SK-N-SH (cell line): ENCODE results near the gene CDK3. TPM values are rescaled to one million over a fixed set of nuclear protein-coding genes. Genes with fewer than 3 reads are reported as not detected.

Source experiments
- CTCF ChIA-PET: fragments of 300-600, 350-600 bp; formaldehyde crosslinking; extraction: SDS; loops from one replicate; lab custom pipeline; 2021; lab: Yijun Ruan, JAX
- POLR2A ChIA-PET: fragments of 350-600 bp; sonication (Branson Sonifier 250); formaldehyde crosslinking; extraction: SDS; loops from one replicate; lab custom pipeline; 2020; ENCODE audit warnings: antibody characterized with exemption, inconsistent platforms; lab: Yijun Ruan, JAX
- DNase-seq: peaks from one replicate; pipeline ENCODE4 v3.0.0; 2012
- H2AFZ ChIP-seq: fragments of 200-600 bp; sonication (generic); 2 replicates; pipeline ENCODE4 v1.8.1; 2016; ENCODE audit warnings: antibody characterized with exemption, mild to moderate bottlenecking, low read depth
- H3F3A ChIP-seq: fragments of 200-600 bp; sonication (generic); replicated peaks from 2 replicates; pipeline ENCODE3; 2016; ENCODE audit warnings: antibody characterized with exemption, mild to moderate bottlenecking; ENCODE audit not compliant: insufficient read depth
- H3K27ac ChIP-seq, 2 experiments: fragments of 200-500 bp in 1 of 2; fragments of 200-600 bp in 1 of 2; sonication (Bioruptor generic) in 1 of 2; sonication (generic), shearing (Covaris generic) in 1 of 2; 2 replicates each; pipeline versions ENCODE4 v1.5.1 to v1.6.1; 2014 to 2016; ENCODE audit warnings: low read depth in 2 of 2, inconsistent platforms in 1 of 2, low read length in 1 of 2, mild to moderate bottlenecking in 1 of 2, mixed read lengths in 1 of 2
- H3K27me3 ChIP-seq: fragments of 200-600 bp; sonication (generic), shearing (Covaris generic); 2 replicates; pipeline ENCODE4 v1.6.1; 2016; ENCODE audit warnings: mixed run types; ENCODE audit not compliant: insufficient read depth
- H3K36me3 ChIP-seq, 2 experiments: fragments of 200-500 bp in 1 of 2; fragments of 200-600 bp in 1 of 2; sonication (Bioruptor generic) in 1 of 2; sonication (generic) in 1 of 2; replicated peaks in 1 of 2; 2 replicates each; pipeline versions ENCODE3 to v1.5.1; 2014 to 2016; ENCODE audit warnings: low read length in 1 of 2, mild to moderate bottlenecking in 1 of 2; ENCODE audit not compliant: insufficient read depth in 2 of 2, control insufficient read depth in 1 of 2
- H3K4me1 ChIP-seq, 2 experiments: fragments of 200-500 bp in 1 of 2; fragments of 200-600 bp in 1 of 2; sonication (Bioruptor generic) in 1 of 2; sonication (generic), shearing (Covaris generic) in 1 of 2; 2 replicates each; pipeline versions ENCODE4 v1.5.1 to v1.6.1; 2014 to 2016; ENCODE audit warnings: low read depth in 1 of 2, low read length in 1 of 2, mixed run types in 1 of 2; ENCODE audit not compliant: insufficient read depth in 2 of 2, control insufficient read depth in 1 of 2
- H3K4me2 ChIP-seq: fragments of 200-600 bp; sonication (generic), shearing (Covaris generic); 2 replicates; pipeline ENCODE4 v1.6.1; 2017; ENCODE audit warnings: mixed run types
- H3K4me3 ChIP-seq, 2 experiments: fragments of 200-500 bp in 1 of 2; fragments of 200-600 bp in 1 of 2; sonication (Bioruptor generic) in 1 of 2; sonication (generic), shearing (Covaris generic) in 1 of 2; 2 replicates each; pipeline versions ENCODE4 v1.5.1 to v1.8.1; 2014 to 2016; ENCODE audit warnings: low read depth in 2 of 2, inconsistent platforms in 1 of 2, low read length in 1 of 2, mild to moderate bottlenecking in 1 of 2, mixed read lengths in 1 of 2, moderate library complexity in 1 of 2
- H3K79me2 ChIP-seq: fragments of 200-600 bp; sonication (generic); 2 replicates; pipeline ENCODE4 v1.8.1; 2017; ENCODE audit warnings: mild to moderate bottlenecking; ENCODE audit not compliant: insufficient read depth
- H3K9ac ChIP-seq: fragments of 200-600 bp; sonication (generic); 2 replicates; pipeline ENCODE4 v1.6.1; 2017; ENCODE audit warnings: mixed run types
- H3K9me2 ChIP-seq: fragments of 200-600 bp; sonication (generic); 2 replicates; pipeline ENCODE4 v1.6.1; 2017; ENCODE audit warnings: mixed run types
- H3K9me3 ChIP-seq: fragments of 200-600 bp; sonication (generic); 2 replicates; pipeline ENCODE4 v1.6.1; 2017; ENCODE audit warnings: mixed run types, mild to moderate bottlenecking, moderate library complexity
- H4K20me1 ChIP-seq: fragments of 200-600 bp; sonication (generic); 2 replicates; pipeline ENCODE4 v1.6.1; 2017; ENCODE audit warnings: mild to moderate bottlenecking, mixed run types; ENCODE audit not compliant: insufficient read depth
- CHD2 ChIP-seq: fragments of 150-350 bp; IDR thresholded peaks from 2 replicates; pipeline ENCODE4 v1.6.1; 2018; ENCODE audit warnings: low read length; ENCODE audit not compliant: partially characterized antibody
- CTCF ChIP-seq: fragments of 200-600 bp; sonication (generic); IDR thresholded peaks from 2 replicates; pipeline ENCODE4 v1.6.1; 2017; ENCODE audit warnings: antibody characterized with exemption, mild to moderate bottlenecking, moderate library complexity
- FOXJ3 ChIP-seq: sonication (generic); formaldehyde crosslinking; IDR thresholded peaks from 2 replicates; pipeline ENCODE4 v1.5.1; 2020; ENCODE audit warnings: mild to moderate bottlenecking, missing genetic modification reagents
- GATA2 ChIP-seq: sonication (generic); formaldehyde crosslinking; IDR thresholded peaks from 2 replicates; pipeline ENCODE4 v1.5.0; 2020; ENCODE audit warnings: mild to moderate bottlenecking, missing genetic modification reagents
- IRF3 ChIP-seq: fragments of 150-350 bp; IDR thresholded peaks from 2 replicates; pipeline ENCODE4 v1.6.1; 2016; ENCODE audit warnings: mild to moderate bottlenecking, low read depth, low read length
- JUND ChIP-seq: IDR thresholded peaks from 2 replicates; pipeline ENCODE4 v1.4.0; 2012
- MEF2A ChIP-seq: IDR thresholded peaks from 2 replicates; pipeline ENCODE4 v1.4.0; 2012; ENCODE audit warnings: low read depth, borderline replicate concordance
- NRF1 ChIP-seq: IDR thresholded peaks from 2 replicates; pipeline ENCODE4 v1.6.1; 2012; ENCODE audit warnings: low read depth, mild to moderate bottlenecking, low read length
- POLR2AphosphoS5 ChIP-seq: IDR thresholded peaks from 2 replicates; pipeline ENCODE4 v1.6.1; 2012; ENCODE audit warnings: low read depth, low read length
- RXRA ChIP-seq: IDR thresholded peaks from 2 replicates; pipeline ENCODE4 v1.4.0; 2012; ENCODE audit warnings: low read depth, mild to moderate bottlenecking, borderline replicate concordance
- SMC3 ChIP-seq: IDR thresholded peaks from 2 replicates; pipeline ENCODE4 v1.6.1; 2012; ENCODE audit warnings: low read depth, low read length, improper control_type of control experiment
- TAF1 ChIP-seq: IDR thresholded peaks from 2 replicates; pipeline ENCODE4 v1.6.1; 2012; ENCODE audit warnings: low read depth, mild to moderate bottlenecking, low read length, moderate library complexity, borderline replicate concordance
- TEAD4 ChIP-seq: IDR thresholded peaks from 2 replicates; pipeline ENCODE4 v1.4.0; 2012; ENCODE audit warnings: mild to moderate bottlenecking, borderline replicate concordance; ENCODE audit not compliant: insufficient read depth
- USF2 ChIP-seq: fragments of 150-350 bp; IDR thresholded peaks from 2 replicates; pipeline ENCODE4 v1.6.1; 2017; ENCODE audit warnings: antibody characterized with exemption, low read length, low read depth, borderline replicate concordance
- YY1 ChIP-seq: IDR thresholded peaks from 2 replicates; pipeline ENCODE4 v1.4.0; 2012; ENCODE audit warnings: low read depth, mild to moderate bottlenecking
- WGBS: methylation state at CpG from one replicate; pipeline ENCODE4 v1.1.6; 2017; ENCODE audit warnings: low lambda C conversion rate; 5-methylcytosine and 5-hydroxymethylcytosine counted together
- polyA plus RNA-seq, 3 experiments: library from polyadenylated mRNA; depleted of rRNA; stranded (reverse); fragments of >200 nt; gene quantifications; 2 replicates each; pipeline ENCODE4 v1.2.3, GENCODE V29; 2012
- TF ChIP-seq, protein P1 (sequence below): IDR thresholded peaks from 2 replicates; pipeline ENCODE4 v1.6.1; 2012; ENCODE audit warnings: mild to moderate bottlenecking, low read depth, low read length, moderate library complexity
- TF ChIP-seq, protein P2 (sequence below): IDR thresholded peaks from 2 replicates; pipeline ENCODE4 v1.4.0; 2012; ENCODE audit warnings: low read depth, borderline replicate concordance
- TF ChIP-seq, protein P3 (sequence below): IDR thresholded peaks from 2 replicates; pipeline ENCODE4 v1.4.0; 2012; ENCODE audit warnings: low read depth, borderline replicate concordance

Gene CDK3
- polyA plus RNA-seq, 1 of the 3 experiments (the other 2 are of a cell fraction) = 14.6 TPM

DNA sequence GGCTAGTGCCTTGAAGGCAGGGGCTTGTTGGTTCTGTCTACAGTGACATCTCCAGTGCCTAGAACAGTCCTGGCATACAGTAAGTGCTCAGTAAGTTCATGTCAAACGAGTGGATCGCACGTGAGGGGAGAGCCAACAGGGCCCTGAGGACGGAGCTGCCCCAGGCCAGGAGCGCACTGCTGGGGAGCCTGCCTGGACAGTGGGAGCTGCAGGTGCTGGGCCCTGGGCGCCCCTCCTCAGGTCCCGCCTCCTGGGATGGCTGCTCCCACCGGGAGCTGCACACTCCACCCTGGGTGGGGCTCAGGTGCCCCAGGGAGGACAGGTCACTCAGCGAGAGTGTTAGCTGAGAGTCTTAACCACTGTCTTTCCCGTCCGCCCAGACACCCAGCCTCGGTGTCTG, 24.6 kb downstream of the CDK3 start:
- no peak for TF ChIP-seq GATA2
- no peak for TF ChIP-seq IRF3
- no peak for TF ChIP-seq TAF1
- no peak for TF ChIP-seq JUND
- TF ChIP-seq CHD2 = no peak
- no peak for TF ChIP-seq POLR2AphosphoS5
- no peak for TF ChIP-seq YY1
- no peak for TF ChIP-seq USF2
- TF ChIP-seq, protein P1, sequence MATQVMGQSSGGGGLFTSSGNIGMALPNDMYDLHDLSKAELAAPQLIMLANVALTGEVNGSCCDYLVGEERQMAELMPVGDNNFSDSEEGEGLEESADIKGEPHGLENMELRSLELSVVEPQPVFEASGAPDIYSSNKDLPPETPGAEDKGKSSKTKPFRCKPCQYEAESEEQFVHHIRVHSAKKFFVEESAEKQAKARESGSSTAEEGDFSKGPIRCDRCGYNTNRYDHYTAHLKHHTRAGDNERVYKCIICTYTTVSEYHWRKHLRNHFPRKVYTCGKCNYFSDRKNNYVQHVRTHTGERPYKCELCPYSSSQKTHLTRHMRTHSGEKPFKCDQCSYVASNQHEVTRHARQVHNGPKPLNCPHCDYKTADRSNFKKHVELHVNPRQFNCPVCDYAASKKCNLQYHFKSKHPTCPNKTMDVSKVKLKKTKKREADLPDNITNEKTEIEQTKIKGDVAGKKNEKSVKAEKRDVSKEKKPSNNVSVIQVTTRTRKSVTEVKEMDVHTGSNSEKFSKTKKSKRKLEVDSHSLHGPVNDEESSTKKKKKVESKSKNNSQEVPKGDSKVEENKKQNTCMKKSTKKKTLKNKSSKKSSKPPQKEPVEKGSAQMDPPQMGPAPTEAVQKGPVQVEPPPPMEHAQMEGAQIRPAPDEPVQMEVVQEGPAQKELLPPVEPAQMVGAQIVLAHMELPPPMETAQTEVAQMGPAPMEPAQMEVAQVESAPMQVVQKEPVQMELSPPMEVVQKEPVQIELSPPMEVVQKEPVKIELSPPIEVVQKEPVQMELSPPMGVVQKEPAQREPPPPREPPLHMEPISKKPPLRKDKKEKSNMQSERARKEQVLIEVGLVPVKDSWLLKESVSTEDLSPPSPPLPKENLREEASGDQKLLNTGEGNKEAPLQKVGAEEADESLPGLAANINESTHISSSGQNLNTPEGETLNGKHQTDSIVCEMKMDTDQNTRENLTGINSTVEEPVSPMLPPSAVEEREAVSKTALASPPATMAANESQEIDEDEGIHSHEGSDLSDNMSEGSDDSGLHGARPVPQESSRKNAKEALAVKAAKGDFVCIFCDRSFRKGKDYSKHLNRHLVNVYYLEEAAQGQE = no peak
- no peak for TF ChIP-seq TEAD4
- no peak for TF ChIP-seq FOXJ3 (CRISPR knock-in tag)
- TF ChIP-seq, protein P2, sequence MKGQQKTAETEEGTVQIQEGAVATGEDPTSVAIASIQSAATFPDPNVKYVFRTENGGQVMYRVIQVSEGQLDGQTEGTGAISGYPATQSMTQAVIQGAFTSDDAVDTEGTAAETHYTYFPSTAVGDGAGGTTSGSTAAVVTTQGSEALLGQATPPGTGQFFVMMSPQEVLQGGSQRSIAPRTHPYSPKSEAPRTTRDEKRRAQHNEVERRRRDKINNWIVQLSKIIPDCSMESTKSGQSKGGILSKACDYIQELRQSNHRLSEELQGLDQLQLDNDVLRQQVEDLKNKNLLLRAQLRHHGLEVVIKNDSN = no peak
- TF ChIP-seq, protein P3, sequence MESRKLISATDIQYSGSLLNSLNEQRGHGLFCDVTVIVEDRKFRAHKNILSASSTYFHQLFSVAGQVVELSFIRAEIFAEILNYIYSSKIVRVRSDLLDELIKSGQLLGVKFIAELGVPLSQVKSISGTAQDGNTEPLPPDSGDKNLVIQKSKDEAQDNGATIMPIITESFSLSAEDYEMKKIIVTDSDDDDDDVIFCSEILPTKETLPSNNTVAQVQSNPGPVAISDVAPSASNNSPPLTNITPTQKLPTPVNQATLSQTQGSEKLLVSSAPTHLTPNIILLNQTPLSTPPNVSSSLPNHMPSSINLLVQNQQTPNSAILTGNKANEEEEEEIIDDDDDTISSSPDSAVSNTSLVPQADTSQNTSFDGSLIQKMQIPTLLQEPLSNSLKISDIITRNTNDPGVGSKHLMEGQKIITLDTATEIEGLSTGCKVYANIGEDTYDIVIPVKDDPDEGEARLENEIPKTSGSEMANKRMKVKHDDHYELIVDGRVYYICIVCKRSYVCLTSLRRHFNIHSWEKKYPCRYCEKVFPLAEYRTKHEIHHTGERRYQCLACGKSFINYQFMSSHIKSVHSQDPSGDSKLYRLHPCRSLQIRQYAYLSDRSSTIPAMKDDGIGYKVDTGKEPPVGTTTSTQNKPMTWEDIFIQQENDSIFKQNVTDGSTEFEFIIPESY = no peak
- no peak for TF ChIP-seq RXRA
- TF ChIP-seq MEF2A = no peak
- no peak for TF ChIP-seq NRF1
- TF ChIP-seq CTCF = no peak
- no peak for TF ChIP-seq SMC3
- WGBS = 81% methylated on average over 12 of the region's 12 CpGs

More for the DNA sequence above, 24.6 kb downstream of the CDK3 start:
- H3K4me3 ChIP-seq = no peak overlapping the region
- CTCF ChIA-PET = interaction anchor here (0.7 to 1.6 kb wide), 5 partner anchors 11 to 255 kb away, joined by 3 to 14 read pairs (median 4); partner anchors contain the start of gene CDK3
- no peaks in the 10 kb centered on the region for H3K27me3 ChIP-seq
- H3K9me2 ChIP-seq = no peaks in the 10 kb centered on the region
- H3K9ac ChIP-seq = no peak overlapping the region
- no peak for DNase-seq
- POLR2A ChIA-PET = no interaction called here
- no peak overlapping the region for H2AFZ ChIP-seq
- peaks cover 9 to 13% of the 10 kb centered on the region in 2 experiments; a peak in 3 of 4 replicates for H3K4me1 ChIP-seq
- peaks cover 14% of the 10 kb centered on the region for H3F3A ChIP-seq
- no peaks in the 10 kb centered on the region for H3K79me2 ChIP-seq
- no peak overlapping the region for H3K27ac ChIP-seq
- no peaks in the 10 kb centered on the region for H3K9me3 ChIP-seq
- no peaks in the 10 kb centered on the region for H4K20me1 ChIP-seq
- no peaks in the 10 kb centered on the region for H3K36me3 ChIP-seq
- no peak overlapping the region for H3K4me2 ChIP-seq
